HCT116 (cell line): Measurements from ENCODE around the gene NAPB. TPM values are rescaled to one million over a fixed set of nuclear protein-coding genes. Genes with fewer than 3 reads are reported as not detected.

Experiments used
- ATAC-seq: fragments of 200-7000 bp; cut with Tn5 transposase; 2 replicates; pipeline ENCODE4 v1.9.1; 2020; ENCODE audit warnings: mild to moderate bottlenecking, moderate library complexity
- BruUV-seq: library from RNA; stranded (reverse); fragments of 400-500 nt; replicated peaks from 2 replicates; lab custom pipeline; 2021; lab: Mats Ljungman, UMichigan
- CTCF ChIA-PET: fragments of 300-600 bp; sonication (Branson Sonifier 250); formaldehyde crosslinking; loops from one replicate; lab custom pipeline; 2021; ENCODE audit warnings: antibody characterized with exemption; lab: Charles Lee
- POLR2A ChIA-PET: fragments of 300-600, 350-600 bp; sonication (Branson Sonifier 250); formaldehyde crosslinking; loops from one replicate; lab custom pipeline; 2021; ENCODE audit warnings: antibody characterized with exemption; lab: Charles Lee
- RAD21 ChIA-PET, 2 experiments: fragments of 300-600 bp; sonication (Branson Sonifier 250); formaldehyde crosslinking; loops; one replicate each; lab custom pipeline; 2023; ENCODE audit warnings: low total read pairs in 2 of 2; ENCODE audit not compliant: uncharacterized antibody in 2 of 2, unreplicated experiment in 2 of 2, low non-redundant PET in 1 of 2; lab: Charles Lee
- DNase-seq: peaks from one replicate; pipeline ENCODE4 v3.0.0-alpha.2; 2010; ENCODE audit warnings: low read depth, low spot score
- H2AFZ ChIP-seq: fragments of 200-600 bp; shearing (Covaris generic), sonication (generic); 2 replicates; pipeline ENCODE4 v1.6.1; 2017; ENCODE audit warnings: low read depth, mixed run types, mixed read lengths, antibody characterized with exemption, low read length; ENCODE audit not compliant: poor library complexity, severe bottlenecking
- H3K27ac ChIP-seq: 2 replicates; pipeline ENCODE4 v1.5.1; 2012; ENCODE audit warnings: low read depth, low read length
- H3K27me3 ChIP-seq: fragments of 200-600 bp; sonication (generic); 2 replicates; pipeline ENCODE4 v1.6.1; 2016; ENCODE audit warnings: mixed run types, low read length, mixed read lengths; ENCODE audit not compliant: insufficient read depth
- H3K36me3 ChIP-seq, 2 experiments: fragments of 200-500 bp in 1 of 2; fragments of 200-600 bp in 1 of 2; sonication (Bioruptor generic) in 1 of 2; sonication (generic) in 1 of 2; 2 replicates each; pipeline versions ENCODE4 v1.5.1 to v1.6.1; 2014 to 2016; ENCODE audit warnings: low read length in 2 of 2, inconsistent platforms in 1 of 2, mixed read lengths in 1 of 2, mixed run types in 1 of 2; ENCODE audit not compliant: insufficient read depth in 2 of 2, control insufficient read depth in 1 of 2
- H3K4me1 ChIP-seq, 2 experiments: fragments of 200-600 bp in 1 of 2; sonication (generic) in 1 of 2; 2 replicates each; pipeline versions ENCODE4 v1.5.1 to v1.6.1; 2012 to 2017; ENCODE audit warnings: low read length in 2 of 2, inconsistent platforms in 1 of 2, mild to moderate bottlenecking in 1 of 2, mixed read lengths in 1 of 2, mixed run types in 1 of 2, moderate library complexity in 1 of 2; ENCODE audit not compliant: insufficient read depth in 2 of 2, control insufficient read depth in 1 of 2
- H3K4me2 ChIP-seq: fragments of 200-600 bp; sonication (generic); 2 replicates; pipeline ENCODE4 v1.6.1; 2017; ENCODE audit warnings: mixed run types, low read length, mixed read lengths
- H3K4me3 ChIP-seq, 2 experiments: fragments of 200-600 bp in 1 of 2; sonication (generic) in 1 of 2; replicated peaks in 1 of 2; 2 replicates each; pipeline ENCODE4 v1.5.1; 2011 to 2016; ENCODE audit warnings: low read length in 2 of 2, control low read depth in 1 of 2, low read depth in 1 of 2, mild to moderate bottlenecking in 1 of 2, mixed read lengths in 1 of 2, mixed run types in 1 of 2
- H3K79me2 ChIP-seq: fragments of 200-600 bp; sonication (generic); 2 replicates; pipeline ENCODE4 v1.6.1; 2017; ENCODE audit warnings: mild to moderate bottlenecking, mixed run types, low read length, moderate library complexity, mixed read lengths; ENCODE audit not compliant: insufficient read depth
- H3K9ac ChIP-seq: fragments of 200-600 bp; sonication (generic); 2 replicates; pipeline ENCODE4 v1.6.1; 2016; ENCODE audit warnings: low read length, mixed read lengths
- H3K9me2 ChIP-seq: fragments of 200-600 bp; sonication (generic), shearing (Covaris generic); 2 replicates; pipeline ENCODE4 v1.6.1; 2017; ENCODE audit warnings: mixed run types, mild to moderate bottlenecking, moderate library complexity; ENCODE audit not compliant: insufficient read depth
- H3K9me3 ChIP-seq, 2 experiments: fragments of 200-500 bp in 1 of 2; fragments of 200-600 bp in 1 of 2; sonication (Bioruptor generic) in 1 of 2; sonication (generic) in 1 of 2; 2 replicates each; pipeline ENCODE4 v1.6.1; 2014 to 2017; ENCODE audit warnings: low read length in 2 of 2, mixed read lengths in 2 of 2, inconsistent platforms in 1 of 2, low read depth in 1 of 2, mild to moderate bottlenecking in 1 of 2, mixed run types in 1 of 2, moderate library complexity in 1 of 2; ENCODE audit not compliant: control insufficient read depth in 1 of 2, insufficient read depth in 1 of 2
- H4K20me1 ChIP-seq: fragments of 200-600 bp; sonication (generic), shearing (Covaris generic); 2 replicates; pipeline ENCODE4 v1.6.1; 2017; ENCODE audit warnings: mixed run types, mild to moderate bottlenecking, moderate library complexity; ENCODE audit not compliant: insufficient read depth
- CEBPB ChIP-seq: IDR thresholded peaks from 2 replicates; pipeline ENCODE4 v1.6.1; 2012; ENCODE audit warnings: low read depth
- EGR1 ChIP-seq: IDR thresholded peaks from 2 replicates; pipeline ENCODE4 v1.6.1; 2012; ENCODE audit warnings: low read depth
- ELF1 ChIP-seq: IDR thresholded peaks from 2 replicates; pipeline ENCODE4 v1.6.1; 2012; ENCODE audit warnings: low read depth, borderline replicate concordance
- RAD21 ChIP-seq: IDR thresholded peaks from 2 replicates; pipeline ENCODE4 v1.6.1; 2012; ENCODE audit warnings: low read depth, mild to moderate bottlenecking
- SRF ChIP-seq: IDR thresholded peaks from 2 replicates; pipeline ENCODE4 v1.6.1; 2012; ENCODE audit warnings: low read depth
- TCF7L2 ChIP-seq: IDR thresholded peaks from 2 replicates; pipeline ENCODE4 v1.7.0; 2011; ENCODE audit warnings: borderline replicate concordance, inconsistent platforms; ENCODE audit not compliant: insufficient read depth, insufficient read length; ENCODE audit errors: extremely low read depth
- ZFX ChIP-seq: fragments of 450-650 bp; IDR thresholded peaks from 2 replicates; pipeline ENCODE4 v1.6.1; 2017
- ZNF274 ChIP-seq: fragments of 200-500 bp; sonication (Bioruptor generic); IDR thresholded peaks from 2 replicates; pipeline ENCODE4 v1.6.1; 2014; ENCODE audit warnings: mild to moderate bottlenecking, low read depth, low read length, inconsistent platforms
- intact Hi-C: fragments of 100-400 bp; cut with micrococcal nuclease; formaldehyde crosslinking; loops from 2 replicates; pipeline ENCODE4 v1.10.0; 2022
- total RNA-seq: library from RNA; stranded (reverse); gene quantifications from one replicate; pipeline ENCODE4 v1.2.1, GENCODE V29; 2021; ENCODE audit not compliant: unreplicated experiment
- TF ChIP-seq, protein P1 (sequence below): IDR thresholded peaks from 2 replicates; pipeline ENCODE4 v1.6.1; 2012
- TF ChIP-seq, protein P2 (sequence below), 3 experiments: fragments of 200-600 bp in 1 of 3; sonication (generic) in 1 of 3; IDR thresholded peaks in 2 of 3; conservative IDR thresholded peaks in 1 of 3; 2 replicates each; pipeline ENCODE4 v1.5.1; 2012 to 2017; ENCODE audit warnings: low read depth in 2 of 3, low read length in 2 of 3, antibody characterized with exemption in 1 of 3, borderline replicate concordance in 1 of 3, control low read depth in 1 of 3, mild to moderate bottlenecking in 1 of 3, mixed read lengths in 1 of 3, mixed run types in 1 of 3, moderate library complexity in 1 of 3; ENCODE audit not compliant: insufficient read depth in 1 of 3

Gene NAPB
- total RNA-seq, 1 experiment from 2014 or later, result 7.9 TPM

DNA sequence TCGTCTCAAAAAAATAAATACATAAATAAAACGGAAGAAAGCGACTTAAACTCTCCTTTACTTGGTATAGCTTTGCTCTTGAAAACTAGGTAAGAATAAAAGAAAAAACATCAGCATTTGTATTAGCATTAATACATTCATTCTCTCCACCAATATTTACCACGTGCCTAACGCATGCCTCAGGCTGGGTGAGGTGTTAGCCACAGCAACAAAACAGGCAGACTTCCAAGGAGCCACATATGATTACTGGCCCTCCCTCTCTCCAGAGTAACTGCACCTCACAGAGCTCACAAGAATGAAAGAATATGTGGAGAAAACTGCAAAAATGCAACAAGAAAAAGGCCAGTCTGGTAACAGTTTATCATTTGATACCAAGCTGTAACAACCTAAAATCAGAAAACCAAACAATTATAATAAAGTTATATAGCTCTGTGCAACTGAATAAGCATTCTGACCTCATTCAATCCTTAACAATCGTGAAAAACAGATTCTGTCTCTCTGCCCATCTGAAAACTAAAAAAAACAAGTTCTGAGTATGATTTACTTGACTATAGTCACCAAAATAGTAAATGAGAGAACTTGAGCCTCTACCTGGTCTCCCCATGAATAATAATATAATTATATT lies 5.2 kb downstream of the NAPB start:
- H3K9me2 ChIP-seq, result no peaks in the 10 kb centered on the region
- H3K4me3 ChIP-seq, result no peak overlapping the region
- intact Hi-C loops, result loop anchor here (10.0 kb wide), 1 partner anchor 51 kb away; the partner anchor contains the start of gene GZF1
- RAD21 ChIA-PET, result no interaction called here
- no peak overlapping the region for H2AFZ ChIP-seq
- H3K4me2 ChIP-seq, result no peak overlapping the region
- POLR2A ChIA-PET, result no interaction called here
- CTCF ChIA-PET, result no interaction called here
- no peaks in the 10 kb centered on the region for H3K9me3 ChIP-seq
- no peaks in the 10 kb centered on the region for H3K27me3 ChIP-seq
- H3K79me2 ChIP-seq, result peaks cover 94% of the 10 kb centered on the region
- ATAC-seq (no peak), DNase-seq (no peak)
- H3K4me1 ChIP-seq, result peaks cover 0 to 7% of the 10 kb centered on the region in 2 experiments; a peak in 2 of 4 replicates
- BruUV-seq, result no TSS peak
- no peak overlapping the region for H3K9ac ChIP-seq
- no peaks in the 10 kb centered on the region; a peak in 1 of 4 replicates for H3K36me3 ChIP-seq
- no peaks in the 10 kb centered on the region for H4K20me1 ChIP-seq
- no peak overlapping the region for H3K27ac ChIP-seq
- TF ChIP-seq CEBPB, result no peak
- no peak for TF ChIP-seq RAD21
- TF ChIP-seq, protein P1, sequence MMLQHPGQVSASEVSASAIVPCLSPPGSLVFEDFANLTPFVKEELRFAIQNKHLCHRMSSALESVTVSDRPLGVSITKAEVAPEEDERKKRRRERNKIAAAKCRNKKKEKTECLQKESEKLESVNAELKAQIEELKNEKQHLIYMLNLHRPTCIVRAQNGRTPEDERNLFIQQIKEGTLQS, result no peak
- TF ChIP-seq EGR1, result no peak
- TF ChIP-seq ZFX, result no peak
- no peak for TF ChIP-seq ZNF274
- TF ChIP-seq, protein P2, sequence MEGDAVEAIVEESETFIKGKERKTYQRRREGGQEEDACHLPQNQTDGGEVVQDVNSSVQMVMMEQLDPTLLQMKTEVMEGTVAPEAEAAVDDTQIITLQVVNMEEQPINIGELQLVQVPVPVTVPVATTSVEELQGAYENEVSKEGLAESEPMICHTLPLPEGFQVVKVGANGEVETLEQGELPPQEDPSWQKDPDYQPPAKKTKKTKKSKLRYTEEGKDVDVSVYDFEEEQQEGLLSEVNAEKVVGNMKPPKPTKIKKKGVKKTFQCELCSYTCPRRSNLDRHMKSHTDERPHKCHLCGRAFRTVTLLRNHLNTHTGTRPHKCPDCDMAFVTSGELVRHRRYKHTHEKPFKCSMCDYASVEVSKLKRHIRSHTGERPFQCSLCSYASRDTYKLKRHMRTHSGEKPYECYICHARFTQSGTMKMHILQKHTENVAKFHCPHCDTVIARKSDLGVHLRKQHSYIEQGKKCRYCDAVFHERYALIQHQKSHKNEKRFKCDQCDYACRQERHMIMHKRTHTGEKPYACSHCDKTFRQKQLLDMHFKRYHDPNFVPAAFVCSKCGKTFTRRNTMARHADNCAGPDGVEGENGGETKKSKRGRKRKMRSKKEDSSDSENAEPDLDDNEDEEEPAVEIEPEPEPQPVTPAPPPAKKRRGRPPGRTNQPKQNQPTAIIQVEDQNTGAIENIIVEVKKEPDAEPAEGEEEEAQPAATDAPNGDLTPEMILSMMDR (IDR thresholded peaks at IDR 0.05 in 2 of 3, conservative IDR thresholded peaks at IDR 0.05 in 1 of 3; ENCODE audit: borderline replicate concordance in 1 of 3, insufficient read depth in 1 of 3, low read depth in 2 of 3, low read length in 2 of 3), result no peak
- no peak for TF ChIP-seq ELF1
- TF ChIP-seq TCF7L2, result no peak
- no peak for TF ChIP-seq SRF
